GM19099 (cell line): ENCODE results near the gene EXOC6B.

Source experiments
- POLR2A ChIP-seq: IDR thresholded peaks from 3 replicates; pipeline ENCODE4 v1.6.1; 2011; ENCODE audit warnings: low read depth; ENCODE audit not compliant: insufficient read length; ENCODE audit errors: extremely low read depth

Gene EXOC6B

GRCh38 chr2:72138011-72138881 is 687.6 kb downstream of the EXOC6B start:
- TF ChIP-seq POLR2A = no peak

GRCh38 chr2:72137498-72138010 is 688.3 kb downstream of the EXOC6B start:
- TF ChIP-seq POLR2A = no peak

GRCh38 chr2:72136933-72137497 is 688.8 kb downstream of the EXOC6B start:
- no peak for TF ChIP-seq POLR2A

GRCh38 chr2:72136331-72136730 is 689.5 kb downstream of the EXOC6B start:
- no peak for TF ChIP-seq POLR2A

GRCh38 chr2:72135921-72136320 is 689.9 kb downstream of the EXOC6B start:
- no peak for TF ChIP-seq POLR2A

- no peak for TF ChIP-seq POLR2A
These were observed 690.6 kb downstream of the EXOC6B start for GRCh38 chr2:72134997-72135800.

GRCh38 chr2:72134408-72134996 is 691.3 kb downstream of the EXOC6B start:
- no peak for TF ChIP-seq POLR2A

GRCh38 chr2:72133721-72134407 is 692.0 kb downstream of the EXOC6B start:
- no peak for TF ChIP-seq POLR2A

- TF ChIP-seq POLR2A = no peak
These were observed 692.7 kb downstream of the EXOC6B start for GRCh38 chr2:72132981-72133720.

- TF ChIP-seq POLR2A = no peak
These were observed 693.7 kb downstream of the EXOC6B start for GRCh38 chr2:72131916-72132841.

- TF ChIP-seq POLR2A = no peak
These were observed 694.4 kb downstream of the EXOC6B start for GRCh38 chr2:72131371-72131891.

GRCh38 chr2:72130659-72131360 is 695.0 kb downstream of the EXOC6B start:
- no peak for TF ChIP-seq POLR2A
